ENCODE measurements around the gene CRACR2A.

CRACR2A gene

DNA sequence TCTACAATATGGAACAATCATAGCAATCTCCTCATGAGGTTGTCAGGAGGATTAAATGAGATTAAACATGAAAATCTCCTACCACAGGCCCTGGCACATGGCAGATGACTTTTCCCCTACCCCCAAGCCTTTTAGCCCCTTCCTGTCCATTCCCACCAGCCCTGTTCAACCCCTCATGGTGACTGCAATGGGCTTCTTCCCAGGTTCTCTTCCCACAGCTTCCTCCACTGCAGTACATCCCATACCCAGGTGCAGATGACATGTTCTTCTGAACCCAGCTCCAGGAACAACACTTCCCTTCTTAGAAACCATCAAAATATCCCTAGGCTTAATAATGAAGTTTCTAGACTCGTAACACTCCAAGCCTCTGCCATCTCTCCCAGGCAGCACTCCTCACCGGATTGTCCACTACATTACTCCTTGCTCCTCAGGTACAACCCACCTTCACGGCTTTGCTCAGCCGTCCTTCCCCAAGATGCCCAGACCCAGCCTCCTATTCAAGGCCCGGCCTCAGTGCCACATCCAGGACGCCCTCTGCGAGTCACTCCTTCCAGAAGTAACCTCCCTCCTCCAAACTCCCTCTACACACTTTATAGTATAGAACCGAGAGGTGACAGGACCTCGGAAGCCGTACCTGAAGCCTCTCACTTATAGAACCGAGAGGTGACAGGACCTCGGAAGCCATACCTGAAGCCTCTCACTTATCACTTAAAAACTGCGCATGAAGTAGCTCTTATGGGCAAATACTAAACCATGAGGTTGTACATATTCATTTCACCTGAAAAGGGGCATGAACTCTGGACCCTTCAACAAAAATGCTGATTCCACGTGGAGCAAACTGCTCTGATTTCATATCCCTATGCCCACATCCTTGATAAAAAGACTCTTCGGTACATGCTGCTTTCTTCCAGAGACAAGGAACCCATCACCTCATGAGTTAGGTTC, 1.5 kb downstream of the CRACR2A start:
- no peak for DNase-seq

DNA sequence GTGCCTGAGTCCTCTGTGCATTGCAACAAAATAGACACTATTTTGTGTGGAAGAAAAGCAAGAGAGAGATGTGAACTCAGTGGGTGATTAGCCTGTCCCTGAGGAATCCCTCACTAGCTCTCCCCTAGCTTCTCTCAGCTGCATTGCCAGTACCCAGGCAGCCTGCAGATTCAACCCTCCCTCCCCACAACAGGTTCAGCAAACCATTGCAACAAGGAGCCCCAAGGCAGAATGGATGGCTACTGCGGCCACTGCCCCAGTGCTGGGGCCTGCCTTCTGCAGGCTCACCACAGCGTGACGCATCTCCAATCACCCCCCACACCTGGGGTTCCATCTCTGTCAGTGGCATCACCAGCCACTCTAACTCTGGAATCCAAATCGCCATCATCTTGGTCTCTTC, 2.3 kb downstream of the CRACR2A start:
- no peak for DNase-seq

DNA sequence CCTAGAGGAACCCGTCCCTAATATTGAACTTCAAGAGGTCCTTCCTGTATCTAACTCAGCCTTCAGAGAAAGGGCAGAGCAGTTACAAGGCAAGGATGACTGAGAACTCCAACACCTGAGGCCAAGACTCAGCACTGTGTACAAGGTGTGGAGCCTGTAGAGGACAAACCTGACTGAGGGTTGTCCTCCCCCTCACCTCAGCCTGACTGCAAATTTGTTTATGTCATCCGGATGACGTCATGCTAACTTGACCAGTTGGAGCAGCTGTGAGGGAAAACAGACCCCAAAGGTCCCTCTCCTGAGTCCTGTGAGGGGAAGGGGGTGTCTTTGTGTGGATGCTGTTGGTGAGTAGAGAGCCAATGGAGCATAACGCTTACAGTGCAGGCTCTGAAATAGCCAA, 4.3 kb downstream of the CRACR2A start:
- no peak for DNase-seq

DNA sequence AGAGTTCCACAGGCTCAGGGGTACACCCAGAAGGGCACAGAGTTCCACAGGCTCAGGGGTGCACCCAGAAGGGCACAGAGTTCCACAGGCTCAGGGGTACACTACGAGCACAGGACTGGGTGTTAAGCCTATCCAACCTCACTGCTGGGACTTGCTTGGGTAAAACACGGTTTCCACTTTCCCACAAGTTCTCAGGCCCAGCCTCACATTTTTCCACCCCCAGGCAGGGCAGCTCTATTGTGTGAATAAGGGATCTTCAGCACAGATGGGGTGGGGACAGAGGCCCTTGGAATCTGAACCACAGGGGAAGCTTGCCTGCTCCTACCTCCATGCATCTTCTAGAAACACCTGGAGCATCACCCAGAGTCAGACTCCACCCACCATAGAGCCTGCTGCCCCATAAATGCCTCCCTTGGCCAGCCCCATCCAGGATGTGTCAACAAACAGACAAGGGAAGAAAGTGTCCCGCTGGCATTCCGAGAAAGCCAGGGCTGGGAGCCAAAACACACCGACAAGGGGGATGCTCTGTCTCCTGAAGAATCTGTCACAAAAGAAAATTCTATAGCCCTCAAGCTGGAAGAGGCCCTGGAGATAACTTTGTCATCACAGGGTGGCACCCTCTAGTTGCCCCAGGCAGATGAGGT, 4.8 kb downstream of the CRACR2A start:
- DNase-seq = no peak

DNA sequence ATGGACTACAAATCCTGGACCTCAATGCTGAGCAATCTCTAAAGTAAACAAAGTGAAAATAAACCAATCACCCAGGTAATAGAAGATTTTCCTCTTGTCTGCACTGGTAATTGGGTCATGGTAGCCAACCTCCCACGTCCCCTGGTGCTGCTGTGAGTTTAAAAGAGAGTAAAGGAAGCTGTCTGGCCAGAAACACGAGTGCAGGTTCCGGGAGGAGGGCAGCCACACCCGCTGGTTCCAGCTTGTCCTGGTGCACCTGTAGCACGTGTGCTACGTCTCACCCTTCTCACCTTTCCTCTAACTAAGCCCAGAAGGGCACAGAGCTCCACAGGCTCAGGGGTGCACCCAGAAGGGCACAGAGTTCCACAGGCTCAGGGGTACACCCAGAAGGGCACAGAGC, 5.4 kb downstream of the CRACR2A start:
- peak; percentile 33 for DNase-seq

DNA sequence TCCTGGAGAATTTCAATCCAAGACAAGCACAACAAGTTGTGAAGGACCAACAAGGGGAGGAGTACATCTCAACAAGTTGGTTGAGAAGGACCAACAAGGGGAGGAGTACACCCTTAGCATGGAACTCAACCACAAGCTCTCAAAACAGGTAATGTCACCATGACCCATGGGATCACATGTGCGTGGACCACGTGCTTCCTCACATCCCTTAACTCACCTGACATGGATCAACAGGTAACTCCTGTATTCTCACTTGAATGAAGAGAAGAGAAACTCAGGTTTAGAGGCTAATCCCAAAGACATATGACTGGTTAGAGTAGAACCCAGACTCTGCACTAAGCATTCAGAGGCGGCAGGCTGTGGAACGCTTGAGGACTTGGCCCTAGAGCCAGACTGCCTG, 6.2 kb downstream of the CRACR2A start:
- no peak for DNase-seq

DNA sequence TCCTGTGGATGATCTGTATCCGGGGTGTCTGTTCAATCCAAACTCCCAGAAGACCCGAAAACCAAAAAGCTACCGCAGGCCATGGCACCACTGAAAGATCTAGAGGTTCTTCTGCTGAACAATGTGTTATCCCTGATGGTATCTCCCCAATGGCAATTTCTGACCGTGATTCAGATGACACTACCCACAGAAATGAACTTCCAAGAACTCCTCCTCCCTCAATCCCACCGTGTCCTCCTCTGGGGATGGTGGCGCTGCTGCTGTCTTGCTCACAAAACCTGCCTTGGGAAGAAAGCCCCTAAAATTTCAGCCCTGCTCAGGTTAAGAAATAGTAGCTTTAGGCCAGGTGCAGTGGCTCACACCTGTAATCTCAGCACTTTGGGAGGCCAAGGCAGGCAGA, 7.8 kb downstream of the CRACR2A start:
- DNase-seq = no peak

DNA sequence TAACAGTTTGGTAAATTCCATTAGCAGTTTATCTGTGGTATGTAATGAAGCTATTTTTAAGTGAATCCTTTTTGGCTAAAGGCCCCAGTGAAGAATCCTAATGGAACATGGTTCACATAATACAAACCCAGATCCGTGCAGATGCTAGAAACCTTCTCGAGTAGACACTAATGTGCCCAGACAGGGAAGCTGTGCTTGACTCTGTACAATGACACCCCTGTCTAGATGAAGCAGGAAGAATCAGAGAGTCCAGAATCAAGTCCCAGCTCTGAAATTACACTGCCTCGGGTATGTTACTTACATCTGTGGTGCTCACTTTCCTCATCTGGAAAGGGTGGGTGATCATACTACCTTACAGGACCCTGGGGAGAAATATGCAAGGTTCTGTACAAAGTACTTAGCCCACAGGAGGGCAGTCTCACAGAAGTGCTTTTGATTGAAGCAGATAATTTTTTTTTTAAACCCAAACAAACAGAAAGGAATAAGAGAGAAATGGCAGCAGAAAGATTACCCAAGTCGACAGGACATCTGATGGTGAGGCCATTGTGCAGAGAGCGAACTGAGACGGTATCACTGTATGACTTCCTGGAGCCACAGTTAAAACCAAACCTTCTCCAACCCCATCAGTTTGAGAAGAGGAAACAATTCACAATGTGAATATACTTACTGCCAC, 8.5 kb downstream of the CRACR2A start:
- DNase-seq = peak; percentile 20

DNA sequence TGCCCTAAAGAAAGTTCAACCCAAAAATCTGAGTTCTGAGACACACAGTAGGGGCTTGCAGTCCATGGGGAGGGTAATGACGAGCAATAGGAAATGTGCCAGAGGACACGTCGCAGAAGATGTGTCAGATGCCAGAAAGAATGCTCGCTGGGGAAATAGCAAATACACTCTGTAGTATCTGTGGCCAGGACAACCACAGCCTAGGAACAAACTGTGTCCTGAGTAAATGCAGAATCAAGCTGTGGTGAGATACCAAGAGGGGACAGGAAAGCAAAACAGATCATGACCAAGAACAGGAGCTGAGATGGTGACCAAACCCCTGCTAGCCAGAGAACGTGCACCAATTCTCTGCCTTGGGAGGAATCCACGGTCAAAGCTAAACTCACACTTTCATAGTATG, 9.1 kb downstream of the CRACR2A start:
- DNase-seq = no peak

DNA sequence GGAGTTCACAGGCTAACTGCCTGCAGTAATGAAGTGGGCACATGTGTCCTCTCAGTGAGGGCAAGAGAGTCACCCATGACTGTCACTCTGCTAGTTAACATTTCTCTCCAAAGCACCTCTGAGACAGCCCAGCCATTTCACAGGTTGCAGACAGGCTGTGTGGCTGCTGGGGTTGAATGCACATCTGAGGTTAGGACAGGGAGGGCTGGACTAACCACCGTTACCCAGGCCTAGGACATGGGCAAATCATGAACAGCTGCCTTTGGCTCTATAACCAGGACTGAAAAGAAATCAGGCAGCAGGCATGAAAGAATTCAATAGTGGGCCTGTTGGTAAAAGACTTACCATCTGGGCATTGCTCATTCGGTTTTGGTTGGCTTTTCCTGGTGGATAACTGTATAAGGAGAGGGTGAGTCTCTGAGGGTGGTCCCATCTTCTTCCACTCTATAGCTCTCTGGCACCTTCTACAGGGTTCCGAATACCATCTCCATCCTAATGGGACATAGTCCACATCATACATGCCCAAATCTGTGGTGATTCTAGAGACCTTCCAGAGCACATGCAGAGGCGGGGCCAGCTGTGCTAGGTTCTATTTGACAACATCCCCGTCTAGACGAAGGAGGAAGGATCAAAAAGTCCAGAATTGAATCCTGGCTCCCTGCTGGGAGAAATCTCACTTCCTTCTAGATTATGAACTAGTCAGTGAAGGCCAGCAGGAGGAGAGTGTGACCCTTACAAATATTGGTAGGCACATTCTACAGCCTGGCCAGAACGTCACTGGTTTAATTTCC, 10.8 kb downstream of the CRACR2A start:
- DNase-seq = no peak

DNA sequence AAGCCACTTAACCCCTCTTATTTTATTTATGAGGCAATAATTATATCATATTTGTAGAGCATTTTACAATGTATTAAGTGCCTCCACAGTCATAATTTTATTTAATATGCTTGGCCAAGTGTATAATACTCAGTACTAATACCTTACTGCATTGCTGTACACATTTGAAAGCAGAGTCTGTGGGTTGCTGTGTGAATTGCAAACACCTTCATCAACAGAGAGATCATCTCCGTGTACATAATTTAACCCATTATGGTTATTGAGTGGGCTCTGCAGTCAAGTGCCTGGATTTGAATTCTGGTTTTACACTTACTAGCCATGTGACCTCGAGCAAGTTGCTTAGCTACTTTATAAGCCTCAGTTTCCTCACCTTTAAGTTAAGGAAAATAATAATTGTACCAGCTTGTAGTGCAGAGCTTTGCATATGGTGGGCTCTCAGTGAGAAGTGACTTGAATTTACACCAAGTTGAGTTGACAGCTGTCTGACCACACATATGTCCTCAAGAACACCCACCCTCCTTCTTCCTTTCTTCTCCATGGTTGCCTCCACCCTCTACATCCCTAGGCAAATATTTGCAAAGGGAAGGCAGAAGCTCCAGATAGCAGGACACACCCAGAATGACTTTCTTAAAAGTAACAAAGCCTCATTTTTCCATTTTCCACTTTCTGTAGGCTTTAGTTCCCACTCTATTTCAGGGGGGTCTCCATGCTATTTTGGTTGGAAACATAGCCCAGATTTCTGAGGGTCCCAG, 12.3 kb downstream of the CRACR2A start:
- DNase-seq = no peak

DNA sequence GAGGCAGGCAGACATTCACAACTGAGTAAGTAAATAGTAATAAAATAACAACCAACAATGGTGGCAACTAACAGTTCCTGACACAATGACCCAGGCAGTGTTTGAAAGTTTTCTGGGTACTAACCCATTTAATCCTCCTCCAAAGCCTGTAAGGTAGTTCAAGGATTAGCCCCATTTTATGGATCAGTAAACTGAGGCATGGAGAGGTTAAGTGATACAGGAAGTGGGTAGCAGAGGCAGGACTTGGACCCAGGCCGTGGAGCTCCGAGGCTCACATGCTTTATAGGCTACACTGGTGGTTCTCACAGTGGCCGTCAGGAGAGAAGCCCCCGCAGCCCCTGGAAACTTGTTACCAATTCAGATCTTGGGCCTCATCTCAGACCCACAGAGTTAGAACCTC, 17.5 kb downstream of the CRACR2A start:
- no peak for DNase-seq

DNA sequence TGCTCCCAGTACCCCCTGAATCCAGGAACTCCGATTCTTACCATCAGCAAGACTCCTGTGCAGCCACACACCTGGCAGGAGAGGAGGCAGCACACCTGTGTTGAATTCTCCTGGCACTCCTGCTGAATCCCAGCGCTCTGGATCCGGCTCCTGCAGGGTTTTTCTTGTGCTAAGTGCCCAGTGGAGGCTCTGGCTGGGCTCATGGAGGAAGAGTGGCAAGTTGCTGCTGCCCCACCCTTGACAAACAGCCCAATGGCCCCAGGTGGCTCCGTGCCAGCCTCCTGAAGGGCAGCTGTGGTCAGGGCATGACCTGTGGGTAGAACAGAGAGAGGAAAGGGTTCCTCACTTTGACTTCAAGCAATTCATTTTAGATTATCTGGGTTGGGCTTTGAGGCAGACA, 20.0 kb downstream of the CRACR2A start:
- no peak for DNase-seq

DNA sequence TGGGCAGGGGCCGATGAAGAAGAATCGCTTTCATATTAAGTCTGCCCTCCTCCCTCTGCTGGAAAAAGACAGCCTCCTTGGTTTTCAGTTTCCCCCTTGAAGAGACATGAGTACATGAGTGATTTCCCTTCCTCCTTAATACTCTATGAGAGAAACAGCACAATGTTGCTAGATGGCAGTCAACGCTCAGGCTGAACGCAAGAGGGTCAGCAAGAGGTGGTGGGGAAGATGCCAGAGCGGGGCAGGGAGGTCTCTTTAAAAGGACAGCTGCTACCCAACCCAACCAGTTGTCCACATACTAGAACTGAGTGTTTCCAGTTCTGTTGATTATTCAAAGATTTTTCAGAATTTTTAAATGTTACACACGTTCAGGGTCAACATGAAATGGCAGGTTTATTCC, 22.8 kb downstream of the CRACR2A start:
- DNase-seq = no peak

DNA sequence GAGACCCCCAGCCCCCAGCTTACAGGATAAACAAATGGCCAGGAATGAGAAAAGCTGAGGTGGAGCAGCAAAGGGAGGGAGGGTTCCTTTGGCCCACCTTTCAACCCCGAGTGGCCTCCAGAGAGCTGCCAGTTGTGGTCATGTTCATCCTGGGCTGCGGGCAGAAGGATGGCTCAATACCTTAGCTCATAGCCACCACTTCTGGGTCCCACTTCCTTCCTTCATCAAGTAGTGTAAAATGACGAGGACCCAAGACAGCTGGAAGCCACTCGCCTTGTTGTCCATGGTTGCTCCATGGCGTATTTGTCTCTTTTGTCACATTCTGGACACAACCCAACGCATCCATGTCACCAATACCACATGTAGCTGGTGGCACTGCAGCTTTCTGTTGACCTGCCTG, 24.2 kb downstream of the CRACR2A start:
- DNase-seq = peak; percentile 14

DNA sequence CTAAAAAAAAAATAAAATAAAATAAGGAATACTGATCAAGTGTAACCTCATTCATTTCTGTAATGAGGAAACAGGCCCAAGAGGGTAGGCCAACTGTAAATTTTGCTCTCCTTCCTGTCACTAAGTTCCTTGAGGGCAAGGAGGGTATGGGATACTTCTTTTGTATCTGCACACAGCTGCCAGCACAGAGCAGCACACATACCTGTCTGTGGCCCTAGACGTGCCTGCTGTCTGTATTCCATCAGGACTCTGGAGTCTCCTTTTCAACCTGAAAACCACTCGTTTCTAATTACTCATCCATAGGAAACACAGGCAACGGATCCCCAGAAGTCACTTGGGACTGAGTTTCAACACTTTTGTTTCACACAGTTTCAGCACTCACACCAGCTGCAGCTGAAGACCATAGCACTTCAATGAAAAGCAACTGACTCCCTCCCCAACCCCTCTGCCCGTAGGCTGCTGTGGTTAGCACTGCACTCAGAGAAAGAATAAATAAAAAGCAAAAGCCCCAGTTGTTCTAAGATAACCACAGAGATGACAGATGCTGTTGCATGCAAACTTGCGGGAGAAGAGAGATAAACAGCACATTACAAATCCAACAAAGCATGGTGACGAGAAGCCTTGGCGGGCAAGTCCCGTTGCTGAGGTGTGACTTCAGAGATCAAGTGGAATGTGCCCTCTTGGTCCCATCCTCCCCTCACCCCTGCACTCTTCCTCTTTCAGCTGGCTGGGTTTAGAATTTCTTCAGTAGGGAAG, 24.9 kb downstream of the CRACR2A start:
- DNase-seq = peak; percentile 34

DNA sequence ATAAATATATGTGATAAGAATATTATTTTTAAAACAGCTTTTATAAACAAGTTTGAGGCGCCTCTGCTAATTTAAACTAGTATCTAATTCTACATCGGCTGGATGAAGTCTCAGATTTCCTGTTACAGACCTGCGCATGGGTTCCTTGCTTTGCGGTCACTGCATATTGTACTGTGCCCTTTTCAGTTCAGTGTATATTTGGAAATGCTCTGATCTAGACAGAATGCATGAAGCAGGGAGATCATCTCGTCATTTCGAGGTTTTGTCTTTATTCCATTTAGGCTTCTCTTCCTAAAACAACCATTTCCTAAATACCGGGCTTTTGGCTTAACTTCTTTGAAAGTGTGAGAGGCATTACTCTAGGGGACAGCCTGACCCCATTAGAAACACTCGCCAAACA, 25.6 kb downstream of the CRACR2A start:
- DNase-seq = no peak

DNA sequence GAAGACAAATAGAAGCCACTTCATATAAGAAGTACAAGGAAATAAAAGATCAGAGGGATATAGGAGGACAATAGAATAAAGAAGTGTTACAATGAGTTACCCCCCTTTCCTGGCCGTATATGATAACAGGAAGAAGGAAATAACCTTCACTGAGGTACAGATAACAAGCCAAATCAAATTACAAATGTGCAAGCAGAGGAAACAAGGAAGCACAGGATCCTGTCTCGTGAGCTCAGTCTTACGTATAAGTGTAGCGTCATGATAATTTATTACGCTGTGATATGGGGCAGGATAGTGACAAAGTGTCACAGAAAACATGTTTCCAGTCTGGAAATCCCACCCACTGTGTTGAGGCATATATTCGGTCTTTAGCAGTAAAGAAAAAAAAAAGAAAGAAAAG, 26.5 kb downstream of the CRACR2A start:
- no peak for DNase-seq

DNA sequence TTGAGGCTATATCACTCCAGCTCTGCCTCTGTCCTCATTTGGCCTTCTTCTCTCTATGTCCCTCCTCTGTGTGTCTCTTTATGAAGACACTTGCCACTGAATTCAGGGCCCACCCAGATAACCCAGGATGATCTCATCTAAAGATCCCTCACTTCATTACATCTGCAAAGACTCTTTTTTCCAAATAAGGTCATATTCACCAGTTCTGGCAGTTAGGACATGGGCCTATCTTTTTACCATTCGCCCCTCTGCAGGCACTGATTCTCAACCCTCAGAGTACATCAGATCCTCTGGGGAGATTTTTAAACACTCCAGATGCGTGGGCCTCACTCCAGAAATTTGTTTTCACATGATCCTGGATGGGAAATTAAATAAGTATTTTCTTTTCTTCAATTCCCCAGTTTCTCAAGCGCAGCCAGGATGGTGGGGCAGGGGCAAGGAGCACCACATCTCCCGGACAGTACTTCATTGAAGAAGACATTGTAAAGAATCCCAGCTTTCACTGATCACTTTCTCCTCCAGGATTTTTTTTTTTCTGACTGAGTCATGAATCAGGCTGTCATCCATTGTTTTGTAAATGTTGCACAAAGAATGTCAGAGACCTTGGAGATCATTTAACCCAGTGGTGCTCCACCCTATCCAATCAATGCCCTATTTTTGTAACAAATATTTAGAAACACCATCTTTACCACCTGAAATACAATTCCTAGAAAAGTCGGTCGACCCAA, 27.4 kb downstream of the CRACR2A start:
- DNase-seq = no peak

DNA sequence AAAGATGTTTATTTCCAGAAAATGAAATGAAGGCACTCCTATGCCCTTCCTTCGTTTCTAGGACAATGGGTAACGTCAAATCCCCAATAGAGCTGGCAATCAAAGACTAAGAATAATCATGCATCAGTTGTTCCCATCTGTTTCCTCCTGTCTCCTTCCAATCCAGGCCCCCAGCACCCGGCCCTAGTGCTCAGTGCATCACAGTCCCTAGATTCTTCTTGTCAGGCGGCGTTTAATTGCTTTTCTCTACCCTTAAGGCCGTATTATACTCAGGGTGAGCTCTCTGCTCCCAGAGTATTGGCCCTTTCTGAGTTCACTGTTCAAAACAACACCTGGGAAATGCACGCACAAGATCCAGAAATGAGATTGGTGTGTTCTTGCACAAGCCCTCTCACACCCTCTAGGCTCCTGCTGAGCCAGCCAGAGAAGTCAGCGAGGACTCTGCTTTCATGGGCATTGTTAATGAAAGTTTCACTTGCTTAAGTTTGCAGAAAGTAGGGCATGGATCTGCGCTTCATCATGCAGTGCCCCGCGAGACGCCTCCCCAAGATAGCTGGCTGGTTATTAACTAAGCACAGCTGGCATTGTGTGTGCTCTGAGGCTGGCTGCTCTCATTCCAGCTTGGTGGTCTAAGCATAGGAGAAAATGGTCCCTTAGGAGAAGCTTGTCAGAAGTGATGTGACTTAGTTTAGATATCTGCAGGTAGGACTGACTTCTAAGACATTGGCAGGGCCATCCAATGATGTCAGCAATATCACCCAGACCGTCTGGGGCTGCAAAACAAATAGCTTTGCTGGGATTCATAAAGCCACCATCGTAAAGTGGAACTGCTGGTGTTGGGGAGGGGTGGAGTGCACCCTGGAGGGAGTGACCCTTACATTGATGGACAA, 28.7 kb downstream of the CRACR2A start:
- DNase-seq = no peak

Data from CD4-positive, alpha-beta T cell treated with Interleukin-12 subunit alpha and Interleukin-12 subunit beta, for 1 hour (primary cell).